Inferior parietal cortex (tissue), 1 donor: ENCODE measurements around the gene ANGPTL3.

Experiments used
- DNase-seq: peaks from one replicate; pipeline ENCODE4 v3.0.0-alpha.2; 2016; ENCODE audit errors: extremely low spot score

The ANGPTL3 gene

DNA sequence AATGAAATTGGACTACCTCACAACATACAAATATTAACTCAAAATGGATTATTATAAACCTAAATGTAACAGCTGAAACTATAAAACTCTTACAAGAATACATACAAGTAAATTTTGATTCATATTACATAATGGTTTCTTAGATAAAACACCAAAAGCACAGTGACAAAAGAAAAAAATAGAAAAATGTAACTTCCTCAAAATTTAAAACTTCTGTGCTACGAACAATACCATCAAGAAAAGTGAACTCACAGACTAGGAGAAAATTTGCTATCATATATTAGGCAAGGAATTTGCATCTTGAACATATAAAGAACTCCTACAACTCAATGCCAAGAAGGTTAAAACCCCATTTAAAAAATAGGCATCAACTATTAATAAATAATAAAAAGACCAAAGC, 31.2 kb downstream of the ANGPTL3 start:
- no peak for DNase-seq

- DNase-seq, result no peak
Measured at GRCh38 chr1:62637392-62638105, 40.2 kb downstream of the ANGPTL3 start.

DNA sequence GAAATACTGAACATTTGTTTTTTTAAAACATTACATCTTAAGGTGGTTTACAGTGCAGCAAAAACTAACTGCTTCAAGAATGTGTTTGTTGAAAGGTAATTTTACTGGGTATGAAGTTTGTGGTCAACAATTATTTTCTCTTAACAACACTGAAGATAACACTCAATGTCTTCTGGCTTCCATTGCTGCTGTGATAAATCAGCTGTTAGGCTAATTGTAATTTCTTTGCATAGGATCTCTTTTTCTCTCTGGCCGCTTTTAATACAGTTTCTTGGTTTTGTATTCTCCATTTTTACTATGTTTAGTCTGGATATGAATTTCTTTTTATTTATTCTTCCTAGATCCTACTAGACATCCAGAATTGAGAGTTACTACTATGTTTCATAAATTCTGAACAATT, 46.0 kb downstream of the ANGPTL3 start:
- no peak for DNase-seq

GRCh38 chr1:62652387-62652786, 55.1 kb downstream of the ANGPTL3 start:
- no peak for DNase-seq

- DNase-seq, result no peak
Measured at GRCh38 chr1:62654744-62655143, 57.4 kb downstream of the ANGPTL3 start.
